Activated T-cell treated with anti-CD3 and anti-CD28 coated beads, Interleukin-2, amount 50 U/mL, for 24 hours (primary cell): ENCODE measurements around the gene TCF19.
A peak's percentile ranks its signal among the peaks of the same experiment; 100 is the strongest.
"Not testable (repeated sequence)": the region's sequence is repeated elsewhere in the genome, so short reads cannot be mapped to it uniquely, and the experiment has no call there.

Experiments used
- DNase-seq: peaks from one replicate; pipeline ENCODE4 v3.0.0-alpha.2; 2020
- H3K27ac Mint-ChIP-seq: 2 replicates; pipeline ENCODE4 v1.8.0; 2020; ENCODE audit warnings: mild to moderate bottlenecking, mixed read lengths
- H3K27me3 Mint-ChIP-seq: 2 replicates; pipeline ENCODE4 v1.8.0; 2020; ENCODE audit warnings: mixed read lengths
- H3K36me3 Mint-ChIP-seq: 2 replicates; pipeline ENCODE4 v1.8.0; 2020; ENCODE audit warnings: low read depth, mixed read lengths
- H3K4me1 Mint-ChIP-seq: 2 replicates; pipeline ENCODE4 v1.8.0; 2020; ENCODE audit warnings: low read depth, mixed read lengths
- H3K4me3 Mint-ChIP-seq: 2 replicates; pipeline ENCODE4 v1.8.0; 2020; ENCODE audit warnings: mild to moderate bottlenecking, moderate library complexity, mixed read lengths
- H3K9me3 Mint-ChIP-seq: 2 replicates; pipeline ENCODE4 v1.8.0; 2020; ENCODE audit warnings: mixed read lengths

TCF19 gene

GRCh38 chr6:31178143-31179041 lies 20.0 kb downstream of the TCF19 start:
- no peaks in the 10 kb centered on the region for H3K27me3 Mint-ChIP-seq
- H3K9me3 Mint-ChIP-seq = no peaks in the 10 kb centered on the region
- no peak for DNase-seq
- peaks cover 11% of the 10 kb centered on the region for H3K4me1 Mint-ChIP-seq
- no peak overlapping the region for H3K27ac Mint-ChIP-seq
- no peak overlapping the region for H3K4me3 Mint-ChIP-seq
- H3K36me3 Mint-ChIP-seq = no peaks in the 10 kb centered on the region

GRCh38 chr6:31179042-31179386 lies 20.6 kb downstream of the TCF19 start:
- H3K4me1 Mint-ChIP-seq = peaks cover 11% of the 10 kb centered on the region
- H3K27me3 Mint-ChIP-seq = no peaks in the 10 kb centered on the region
- no peaks in the 10 kb centered on the region for H3K36me3 Mint-ChIP-seq
- no peaks in the 10 kb centered on the region for H3K9me3 Mint-ChIP-seq
- no peak overlapping the region for H3K4me3 Mint-ChIP-seq
- DNase-seq = no peak
- H3K27ac Mint-ChIP-seq = no peak overlapping the region

- Mint-ChIP-seq H3K27ac (no peak overlapping the region), H3K9me3 (no peaks in the 10 kb centered on the region), H3K4me1 (peaks cover 11% of the 10 kb centered on the region), H3K4me3 (peak overlapping the region; percentile 71), H3K27me3 (no peaks in the 10 kb centered on the region), H3K36me3 (no peaks in the 10 kb centered on the region)
- DNase-seq = no peak
Observed at GRCh38 chr6:31179896-31180295, 21.5 kb downstream of the TCF19 start.

- Mint-ChIP-seq H3K9me3 (no peaks in the 10 kb centered on the region), H3K27me3 (no peaks in the 10 kb centered on the region), H3K4me3 (peak overlapping the region; percentile 71), H3K4me1 (peaks cover 11% of the 10 kb centered on the region), H3K36me3 (no peaks in the 10 kb centered on the region), H3K27ac (peak overlapping the region; percentile 59)
- DNase-seq = peak; percentile 65
Observed at GRCh38 chr6:31180500-31180899, 22.1 kb downstream of the TCF19 start.

- DNase-seq, H3K4me3 Mint-ChIP-seq, H3K36me3 Mint-ChIP-seq, H3K27me3 Mint-ChIP-seq, H3K27ac Mint-ChIP-seq, H3K9me3 Mint-ChIP-seq: not testable (repeated sequence)
- peaks cover 12% of the 10 kb centered on the region for H3K4me1 Mint-ChIP-seq
Observed at GRCh38 chr6:31183287-31183686, 24.9 kb downstream of the TCF19 start.

- H3K4me1 Mint-ChIP-seq = not testable (repeated sequence)
Observed at GRCh38 chr6:31183859-31184258, 25.5 kb downstream of the TCF19 start.

GRCh38 chr6:31185695-31186051 lies 27.3 kb downstream of the TCF19 start:
- not testable (repeated sequence) for H3K9me3 Mint-ChIP-seq, H3K27me3 Mint-ChIP-seq, H3K27ac Mint-ChIP-seq, H3K4me3 Mint-ChIP-seq, DNase-seq, H3K36me3 Mint-ChIP-seq, H3K4me1 Mint-ChIP-seq

More at GRCh38 chr6:31183859-31184258, 25.5 kb downstream of the TCF19 start:
- H3K36me3 Mint-ChIP-seq, H3K27me3 Mint-ChIP-seq, DNase-seq, H3K4me3 Mint-ChIP-seq, H3K27ac Mint-ChIP-seq, H3K9me3 Mint-ChIP-seq: not testable (repeated sequence)

GRCh38 chr6:31186052-31186734 lies 27.8 kb downstream of the TCF19 start:
- H3K4me1 Mint-ChIP-seq = peaks cover 4% of the 10 kb centered on the region
- H3K27ac Mint-ChIP-seq = peak overlapping the region; percentile 22
- no peaks in the 10 kb centered on the region for H3K9me3 Mint-ChIP-seq
- no peaks in the 10 kb centered on the region for H3K27me3 Mint-ChIP-seq
- no peaks in the 10 kb centered on the region for H3K36me3 Mint-ChIP-seq
- no peak overlapping the region for H3K4me3 Mint-ChIP-seq
- DNase-seq = no peak

- Mint-ChIP-seq H3K27ac (no peak overlapping the region), H3K27me3 (no peaks in the 10 kb centered on the region), H3K4me3 (no peak overlapping the region), H3K9me3 (no peaks in the 10 kb centered on the region), H3K4me1 (peaks cover 4% of the 10 kb centered on the region), H3K36me3 (no peaks in the 10 kb centered on the region)
- no peak for DNase-seq
Observed at GRCh38 chr6:31187780-31188194, 29.4 kb downstream of the TCF19 start.

GRCh38 chr6:31189223-31189622 lies 30.8 kb downstream of the TCF19 start:
- H3K27ac Mint-ChIP-seq, H3K9me3 Mint-ChIP-seq, DNase-seq, H3K4me1 Mint-ChIP-seq, H3K36me3 Mint-ChIP-seq, H3K27me3 Mint-ChIP-seq, H3K4me3 Mint-ChIP-seq: not testable (repeated sequence)

- Mint-ChIP-seq H3K4me3 (no peak overlapping the region), H3K4me1 (peaks cover 8% of the 10 kb centered on the region), H3K27ac (no peak overlapping the region), H3K36me3 (no peaks in the 10 kb centered on the region), H3K27me3 (no peaks in the 10 kb centered on the region), H3K9me3 (no peaks in the 10 kb centered on the region)
- DNase-seq = no peak
Observed at GRCh38 chr6:31190488-31190887, 32.1 kb downstream of the TCF19 start.

- peaks cover 19% of the 10 kb centered on the region for H3K4me1 Mint-ChIP-seq
- H3K4me3 Mint-ChIP-seq, H3K27me3 Mint-ChIP-seq, H3K9me3 Mint-ChIP-seq, H3K27ac Mint-ChIP-seq, H3K36me3 Mint-ChIP-seq: not testable (repeated sequence)
- DNase-seq = peak; percentile 71
Observed at GRCh38 chr6:31192431-31193105, 34.2 kb downstream of the TCF19 start.

- peaks cover 23% of the 10 kb centered on the region for H3K4me1 Mint-ChIP-seq
- DNase-seq = no peak
- H3K27me3 Mint-ChIP-seq = no peaks in the 10 kb centered on the region
- no peak overlapping the region for H3K4me3 Mint-ChIP-seq
- H3K27ac Mint-ChIP-seq = no peak overlapping the region
- H3K36me3 Mint-ChIP-seq = peaks cover 5% of the 10 kb centered on the region
- no peaks in the 10 kb centered on the region for H3K9me3 Mint-ChIP-seq
Observed at GRCh38 chr6:31193206-31193605, 34.8 kb downstream of the TCF19 start.

GRCh38 chr6:31194061-31194834 lies 35.9 kb downstream of the TCF19 start:
- H3K9me3 Mint-ChIP-seq = no peaks in the 10 kb centered on the region
- peaks cover 5% of the 10 kb centered on the region for H3K36me3 Mint-ChIP-seq
- H3K27me3 Mint-ChIP-seq = no peaks in the 10 kb centered on the region
- DNase-seq = no peak
- H3K4me3 Mint-ChIP-seq = no peak overlapping the region
- peak overlapping the region; percentile 63 for H3K27ac Mint-ChIP-seq
- H3K4me1 Mint-ChIP-seq = peaks cover 30% of the 10 kb centered on the region
